Breast epithelium (tissue), 3 donors: Measurements from ENCODE around the gene PRR5L.

Experiments used
- POLR2A ChIP-seq: fragments of 450-650 bp; IDR thresholded peaks from one replicate; pipeline ENCODE4 v1.6.1; 2016; ENCODE audit warnings: antibody characterized with exemption, mild to moderate bottlenecking, moderate library complexity
- POLR2AphosphoS5 ChIP-seq, 3 donors: sonication (generic); formaldehyde crosslinking; IDR thresholded peaks; one replicate each; pipeline ENCODE4 v1.6.1; 2017; ENCODE audit warnings: antibody characterized with exemption in 3 of 3
- TF ChIP-seq, protein P1 (sequence below), 3 donors: fragments of 450-650 bp; IDR thresholded peaks; one replicate each; pipeline ENCODE4 v1.5.1; 2016 to 2017; ENCODE audit warnings: antibody characterized with exemption in 3 of 3, mild to moderate bottlenecking in 3 of 3, moderate library complexity in 3 of 3

DNA sequence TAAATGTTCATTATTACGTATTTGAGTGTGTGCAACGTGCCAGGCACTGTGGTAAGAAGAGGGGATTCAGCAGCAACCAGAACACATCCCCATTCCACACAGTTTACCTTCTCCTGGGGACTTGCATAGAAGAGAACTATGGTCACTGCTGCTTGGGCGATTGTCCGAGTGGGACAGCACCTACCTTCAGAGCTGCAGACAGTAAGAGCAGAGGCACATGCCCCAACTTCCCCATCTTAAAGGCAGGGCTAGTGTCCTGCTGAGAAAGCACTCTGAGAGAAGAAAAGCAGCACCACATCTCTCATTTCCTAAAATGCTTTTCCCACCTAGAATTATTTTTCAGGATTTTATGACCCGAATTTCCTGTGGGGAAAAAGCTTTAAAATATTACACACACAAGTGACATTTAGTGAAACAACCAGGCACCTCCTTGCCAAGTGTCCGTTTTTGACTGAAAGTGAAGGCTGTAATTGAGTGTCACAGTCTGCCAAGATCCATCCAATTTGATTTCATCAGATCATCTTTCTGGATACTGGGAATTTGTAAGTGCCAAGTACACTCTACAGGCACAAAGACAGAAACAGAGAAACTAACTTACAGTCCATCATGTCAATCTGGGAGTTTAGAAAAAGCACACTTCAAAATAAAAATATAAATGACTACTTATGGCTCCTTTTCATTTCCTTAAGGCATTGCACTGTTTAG, 189.4 kb downstream of the PRR5L start:
- TF ChIP-seq, protein P1, sequence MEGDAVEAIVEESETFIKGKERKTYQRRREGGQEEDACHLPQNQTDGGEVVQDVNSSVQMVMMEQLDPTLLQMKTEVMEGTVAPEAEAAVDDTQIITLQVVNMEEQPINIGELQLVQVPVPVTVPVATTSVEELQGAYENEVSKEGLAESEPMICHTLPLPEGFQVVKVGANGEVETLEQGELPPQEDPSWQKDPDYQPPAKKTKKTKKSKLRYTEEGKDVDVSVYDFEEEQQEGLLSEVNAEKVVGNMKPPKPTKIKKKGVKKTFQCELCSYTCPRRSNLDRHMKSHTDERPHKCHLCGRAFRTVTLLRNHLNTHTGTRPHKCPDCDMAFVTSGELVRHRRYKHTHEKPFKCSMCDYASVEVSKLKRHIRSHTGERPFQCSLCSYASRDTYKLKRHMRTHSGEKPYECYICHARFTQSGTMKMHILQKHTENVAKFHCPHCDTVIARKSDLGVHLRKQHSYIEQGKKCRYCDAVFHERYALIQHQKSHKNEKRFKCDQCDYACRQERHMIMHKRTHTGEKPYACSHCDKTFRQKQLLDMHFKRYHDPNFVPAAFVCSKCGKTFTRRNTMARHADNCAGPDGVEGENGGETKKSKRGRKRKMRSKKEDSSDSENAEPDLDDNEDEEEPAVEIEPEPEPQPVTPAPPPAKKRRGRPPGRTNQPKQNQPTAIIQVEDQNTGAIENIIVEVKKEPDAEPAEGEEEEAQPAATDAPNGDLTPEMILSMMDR (IDR thresholded peaks at IDR 0.05), result no peak
- TF ChIP-seq POLR2A (no peak), POLR2AphosphoS5 (IDR thresholded peaks at IDR 0.05) (no peak)
